ENCODE measurements around the gene CCDC134.

GRCh38 chr22:41848468-41848867, 48.0 kb downstream of the CCDC134 start:
- no peak for TF ChIP-seq JUND (IDR thresholded peaks at IDR 0.05)
- no peak for TF ChIP-seq RFX5 (IDR thresholded peaks at IDR 0.05; ENCODE audit: low read length)
- no peak for TF ChIP-seq EP300 (IDR thresholded peaks at IDR 0.05; ENCODE audit: borderline replicate concordance in 1 of 2, low read depth in 1 of 2, low read length in 1 of 2)
